Left ventricle myocardium superior (tissue), 1 donor: ENCODE results near the gene SETBP1. TPM values are rescaled to one million over a fixed set of nuclear protein-coding genes. Genes with fewer than 3 reads are reported as not detected.
A peak's percentile ranks its signal among the peaks of the same experiment; 100 is the strongest.

ENCODE experiments used
- ATAC-seq: fragments of 200-7000 bp; cut with Tn5 transposase; one replicate; pipeline ENCODE4 v1.9.1; 2020; ENCODE audit warnings: mild to moderate bottlenecking, moderate library complexity
- DNase-seq: peaks from one replicate; pipeline ENCODE4 v3.0.0-alpha.2; 2020
- intact Hi-C: fragments of 100-400 bp; cut with micrococcal nuclease; formaldehyde crosslinking; loops from one replicate; pipeline ENCODE4 v1.11.0; 2022
- total RNA-seq: library from RNA; stranded (reverse); fragmentation: NEBNext Ultra II Directional; extraction: Animal tissue kit (Norgen Biotek cat#: 25700); gene quantifications from one replicate; pipeline ENCODE4 v1.2.1, GENCODE V29; 2021
- donor health status: DM: no; HTN: yes; CAD: no; lungs with severe emphysema.

The SETBP1 gene
- total RNA-seq, 1 donor from 2014 or later: 6.7 TPM

GRCh38 chr18:45083226-45083855 lies 402.7 kb downstream of the SETBP1 start:
- intact Hi-C loops: no loop called here
- DNase-seq (no peak), ATAC-seq (no peak)

DNA sequence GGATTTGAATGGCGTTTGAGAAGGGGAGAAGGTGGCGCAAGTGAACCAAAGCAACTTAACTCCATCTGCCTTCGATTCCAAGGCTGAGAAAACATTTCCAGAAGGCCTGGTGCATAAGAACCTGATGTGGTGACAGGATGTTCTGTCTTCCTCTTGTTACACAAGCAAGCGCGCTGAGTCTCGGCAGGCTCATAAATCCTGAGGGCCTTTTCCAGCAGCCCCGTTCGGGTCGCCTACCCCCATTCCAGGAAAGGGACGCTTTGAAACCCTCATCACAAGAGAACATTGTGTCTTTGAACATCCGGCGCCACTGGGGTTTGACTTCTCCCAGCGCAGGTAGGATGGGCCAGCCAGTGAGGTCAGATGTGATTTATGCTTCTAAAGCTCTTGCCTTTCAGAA lies 403.5 kb downstream of the SETBP1 start:
- ATAC-seq (no peak), DNase-seq (no peak)
- intact Hi-C loops: no loop called here

GRCh38 chr18:45085916-45086624 lies 405.4 kb downstream of the SETBP1 start:
- DNase-seq (no peak), ATAC-seq (no peak)
- intact Hi-C loops: no loop called here

GRCh38 chr18:45086777-45087176 lies 406.1 kb downstream of the SETBP1 start:
- intact Hi-C loops: no loop called here
- ATAC-seq: no peak
- DNase-seq: no peak

- no peak for DNase-seq
- no peak for ATAC-seq
- intact Hi-C loops: no loop called here
These were observed 409.9 kb downstream of the SETBP1 start for GRCh38 chr18:45090526-45091140.

DNA sequence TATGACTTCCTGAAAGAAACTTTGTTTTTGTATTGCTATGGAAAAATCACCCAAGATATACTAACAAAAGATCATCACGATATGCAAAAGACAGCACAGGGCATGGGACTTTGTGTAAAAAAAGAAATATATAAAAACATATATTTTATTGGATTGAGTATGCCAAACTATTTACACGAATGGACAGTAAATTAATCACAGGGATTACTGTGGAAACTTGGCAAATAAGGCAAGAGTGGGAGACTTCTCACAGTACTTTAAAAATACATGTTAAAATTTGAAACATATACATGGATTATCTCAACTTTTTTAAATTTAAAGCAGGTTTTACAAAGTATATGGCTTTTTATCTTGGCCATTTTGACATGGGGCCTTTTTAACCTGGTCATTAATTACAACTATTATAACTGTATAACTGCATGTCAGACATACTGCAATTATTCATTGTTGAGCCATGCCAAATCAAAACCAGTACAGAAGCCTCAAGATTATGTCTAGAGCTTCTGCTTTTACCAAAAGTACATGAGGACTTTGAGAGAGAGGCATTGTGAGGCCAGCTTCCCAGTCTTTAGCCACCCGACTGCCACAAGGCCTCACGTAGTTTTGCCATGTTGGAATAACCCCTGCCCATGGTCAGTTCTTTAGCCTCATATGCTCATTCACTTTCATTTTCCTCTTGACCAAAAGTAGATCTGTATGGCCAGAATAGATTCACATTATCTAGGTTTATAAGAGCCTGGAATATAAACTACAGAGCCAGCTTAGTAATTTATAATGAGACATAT lies 419.8 kb downstream of the SETBP1 start:
- no peak for ATAC-seq
- no peak for DNase-seq
- intact Hi-C loops: no loop called here

DNA sequence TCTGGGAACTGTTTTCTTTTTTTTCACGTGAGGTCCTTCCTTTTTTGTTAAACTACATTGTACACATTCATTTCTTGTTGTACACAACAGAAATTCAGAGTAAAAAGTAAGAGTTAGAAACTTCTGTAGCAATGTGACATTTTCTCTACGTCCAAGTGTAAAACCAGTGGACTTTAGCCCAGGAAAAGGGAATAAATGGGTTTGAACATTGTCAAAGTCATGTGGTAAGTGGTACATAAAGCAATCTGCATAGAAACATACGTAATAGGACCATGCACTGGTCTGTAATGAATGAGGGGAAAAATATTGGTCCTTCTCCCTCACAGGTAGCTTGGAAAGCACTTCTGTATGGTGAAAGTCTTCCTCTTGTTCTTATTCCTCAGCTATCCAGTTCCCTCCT lies 421.4 kb downstream of the SETBP1 start:
- DNase-seq (no peak), ATAC-seq (no peak)
- intact Hi-C loops: no loop called here

DNA sequence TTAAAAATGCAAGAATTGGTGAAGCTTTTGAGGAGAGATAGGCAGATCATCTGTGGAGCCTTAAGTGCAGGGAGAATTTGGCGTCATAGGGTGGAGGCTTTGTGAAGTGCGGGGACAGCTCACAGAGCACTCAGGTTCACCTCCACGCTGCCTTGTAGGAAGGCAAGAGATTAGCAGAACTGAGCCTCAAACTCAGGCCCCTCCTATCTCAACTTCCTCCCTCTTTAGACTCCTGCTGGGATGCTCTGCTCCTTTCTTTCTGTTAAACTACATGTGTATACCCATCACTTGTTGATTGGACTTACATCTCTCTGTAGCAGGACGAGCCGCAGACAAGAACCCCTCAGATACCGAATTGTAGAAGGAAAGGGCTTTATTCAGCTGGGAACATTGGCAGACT lies 422.2 kb downstream of the SETBP1 start:
- DNase-seq (no peak), ATAC-seq (no peak)
- intact Hi-C loops: no loop called here

DNA sequence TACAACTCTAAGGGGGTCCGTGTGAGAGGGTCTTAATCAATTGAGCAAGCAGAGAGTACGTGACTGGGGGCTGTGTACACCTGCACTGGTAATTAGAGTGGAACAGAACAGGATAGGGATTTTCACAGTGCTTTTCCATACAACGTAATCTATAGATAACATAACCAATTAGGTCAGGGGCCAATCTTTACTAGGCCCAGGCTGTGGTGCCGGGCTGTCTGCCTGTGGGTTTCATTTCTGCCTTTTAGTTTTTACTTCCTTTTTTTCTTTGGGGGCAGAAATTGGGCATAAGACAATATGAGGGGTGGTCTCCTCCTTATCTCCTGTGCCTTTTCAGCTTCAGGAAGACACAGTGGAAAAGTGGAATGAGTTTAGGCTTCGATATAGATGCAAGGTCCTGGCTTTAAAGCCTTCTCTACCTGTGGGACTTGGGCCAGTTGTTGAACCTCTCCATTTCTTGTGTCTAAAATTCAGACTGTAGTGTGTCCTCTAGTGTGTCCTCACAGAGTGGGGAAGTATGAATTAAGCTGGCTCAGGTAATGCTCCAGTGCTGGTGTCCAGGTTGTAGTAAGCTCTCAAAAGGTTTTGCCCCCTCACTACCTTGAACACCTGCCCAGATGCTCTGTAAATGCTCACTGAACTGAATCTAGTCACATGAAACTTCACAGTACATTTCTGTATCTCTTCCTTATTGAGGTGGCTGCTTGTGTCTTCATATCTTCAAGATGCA lies 422.8 kb downstream of the SETBP1 start:
- intact Hi-C loops: no loop called here
- ATAC-seq (no peak), DNase-seq (no peak)

GRCh38 chr18:45104049-45104395 lies 423.3 kb downstream of the SETBP1 start:
- ATAC-seq: no peak
- intact Hi-C loops: no loop called here
- no peak for DNase-seq

GRCh38 chr18:45106331-45106774 lies 425.7 kb downstream of the SETBP1 start:
- DNase-seq (no peak), ATAC-seq (peak; percentile 42)
- intact Hi-C loops: no loop called here

DNA sequence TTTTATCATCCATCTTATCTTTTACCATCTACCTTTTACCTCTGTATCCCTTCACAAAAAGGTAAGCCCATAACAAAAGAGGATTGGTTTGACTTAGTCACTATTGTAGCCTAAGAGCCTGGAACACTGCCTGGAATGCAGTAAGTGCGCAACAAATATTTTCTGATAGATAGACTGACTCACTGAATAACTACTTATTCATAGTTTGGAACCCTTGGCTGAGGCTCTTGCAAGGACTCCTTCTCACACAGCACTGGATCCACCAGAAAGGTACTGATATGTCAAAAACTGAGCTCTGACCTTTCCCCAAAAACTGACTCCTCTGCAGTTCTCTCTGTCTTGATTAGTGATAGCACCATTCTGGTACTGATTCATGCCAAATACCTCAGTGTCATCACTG lies 426.7 kb downstream of the SETBP1 start:
- intact Hi-C loops: no loop called here
- no peak for DNase-seq
- ATAC-seq: no peak

DNA sequence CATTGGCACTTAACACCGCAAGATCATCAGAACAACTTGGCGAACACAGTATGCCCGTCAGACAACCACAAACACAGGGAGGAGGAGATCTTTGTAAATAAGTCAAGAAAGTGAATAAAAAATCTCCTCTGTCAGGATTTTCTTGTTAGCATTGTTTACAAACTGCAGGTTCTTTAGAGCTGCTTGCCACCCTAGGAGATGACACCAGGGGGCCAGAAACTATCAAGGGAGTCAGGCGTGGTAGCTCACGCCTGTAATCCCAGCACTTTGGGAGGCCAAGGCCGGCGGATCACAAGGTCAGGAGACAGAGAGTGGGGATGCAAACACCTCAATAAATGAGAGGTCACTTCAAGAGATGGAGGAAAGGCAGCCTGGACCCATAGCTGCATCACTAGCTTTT lies 428.1 kb downstream of the SETBP1 start:
- ATAC-seq: no peak

GRCh38 chr18:45109271-45109670 lies 428.6 kb downstream of the SETBP1 start:
- ATAC-seq (no peak), DNase-seq (no peak)
- intact Hi-C loops: no loop called here

More for the DNA sequence above, 428.1 kb downstream of the SETBP1 start:
- DNase-seq: no peak
- intact Hi-C loops: no loop called here

GRCh38 chr18:45109706-45110105 lies 429.0 kb downstream of the SETBP1 start:
- intact Hi-C loops: no loop called here
- ATAC-seq (no peak), DNase-seq (no peak)

GRCh38 chr18:45110577-45111501 lies 430.2 kb downstream of the SETBP1 start:
- peak; percentile 70 for DNase-seq
- intact Hi-C loops: no loop called here
- peak; percentile 83 for ATAC-seq

- intact Hi-C loops: no loop called here
- peak; percentile 66 for ATAC-seq
These were observed 430.8 kb downstream of the SETBP1 start for GRCh38 chr18:45111502-45111848.

GRCh38 chr18:45112682-45113081 lies 432.0 kb downstream of the SETBP1 start:
- intact Hi-C loops: no loop called here
- DNase-seq: no peak
- no peak for ATAC-seq

More at GRCh38 chr18:45111502-45111848, 430.8 kb downstream of the SETBP1 start:
- no peak for DNase-seq
